UCSD-AML1 (cell line): Measurements from ENCODE around the gene HS3ST5.
"Not testable (repeated sequence)": the region's sequence is repeated elsewhere in the genome, so short reads cannot be mapped to it uniquely, and the experiment has no call there.

ENCODE experiments used
- DNase-seq: peaks from one replicate; lab custom pipeline; 2025; ENCODE audit not compliant: unreplicated experiment; lab: John Stamatoyannopoulos, UW

HS3ST5 gene

GRCh38 chr6:114061741-114062140, 281.1 kb downstream of the HS3ST5 start:
- no peak for DNase-seq

DNA sequence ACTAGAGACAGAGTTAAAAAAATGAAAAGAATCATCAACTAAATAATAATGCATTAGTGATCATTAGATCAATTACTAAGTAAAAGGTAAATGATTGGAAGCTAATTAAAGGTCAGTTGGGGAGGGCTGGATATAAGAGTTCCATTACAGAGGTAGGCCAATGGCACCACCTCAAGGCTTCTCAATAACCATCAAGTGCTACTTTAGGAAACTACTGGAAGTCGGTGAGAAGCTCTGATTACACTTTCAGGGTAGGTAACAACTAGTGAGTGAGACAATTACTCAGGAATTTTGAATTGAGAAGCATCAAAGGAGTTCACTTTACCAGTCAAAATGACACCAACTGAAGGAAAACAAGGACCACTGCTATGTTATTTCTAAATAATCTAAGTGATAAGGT, 281.7 kb downstream of the HS3ST5 start:
- DNase-seq = no peak

GRCh38 chr6:114058435-114058834, 284.4 kb downstream of the HS3ST5 start:
- no peak for DNase-seq

- DNase-seq = no peak
Observed at GRCh38 chr6:114055763-114056162, 287.1 kb downstream of the HS3ST5 start.

GRCh38 chr6:114055349-114055748, 287.5 kb downstream of the HS3ST5 start:
- DNase-seq = no peak

DNA sequence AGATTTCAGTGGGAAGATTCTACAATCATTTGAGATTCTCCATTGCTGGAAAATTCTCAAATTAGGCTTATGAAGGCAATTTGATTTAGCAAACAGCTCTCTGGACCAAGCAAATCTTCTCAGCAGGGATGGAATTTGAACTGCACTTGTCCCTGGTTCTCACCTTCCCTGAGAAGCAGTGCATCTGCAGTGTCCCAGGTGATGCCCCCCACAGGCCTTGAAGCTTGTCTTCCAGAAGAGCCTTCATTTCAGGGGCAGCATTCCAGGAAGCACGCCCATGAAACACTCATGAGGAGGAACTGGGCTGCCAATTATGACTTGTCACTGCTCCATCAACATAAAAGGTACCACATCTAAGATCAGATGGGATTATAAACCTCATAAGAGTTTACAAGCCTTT, 289.0 kb downstream of the HS3ST5 start:
- no peak for DNase-seq

GRCh38 chr6:114052141-114052540, 290.7 kb downstream of the HS3ST5 start:
- no peak for DNase-seq

DNA sequence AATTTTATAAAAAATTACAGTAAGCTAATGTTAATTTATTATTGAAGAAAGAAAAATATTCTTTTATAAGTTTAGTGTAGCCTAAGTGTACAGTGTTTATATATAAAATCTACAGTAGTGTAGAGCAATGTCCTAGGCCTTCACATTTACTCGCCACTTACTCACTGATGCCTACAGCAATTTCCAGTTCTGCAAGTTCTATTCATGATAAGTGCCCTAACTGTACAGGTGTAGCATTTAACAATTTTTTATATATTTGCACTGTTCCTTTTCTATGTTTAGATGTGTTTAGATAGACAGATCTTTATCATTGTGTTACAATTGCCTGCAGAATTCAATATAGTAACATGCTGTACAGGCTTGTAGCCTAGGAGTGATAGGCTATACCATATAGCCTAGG, 291.8 kb downstream of the HS3ST5 start:
- DNase-seq = no peak

- DNase-seq = no peak
Observed at GRCh38 chr6:114049367-114049966, 293.4 kb downstream of the HS3ST5 start.

DNA sequence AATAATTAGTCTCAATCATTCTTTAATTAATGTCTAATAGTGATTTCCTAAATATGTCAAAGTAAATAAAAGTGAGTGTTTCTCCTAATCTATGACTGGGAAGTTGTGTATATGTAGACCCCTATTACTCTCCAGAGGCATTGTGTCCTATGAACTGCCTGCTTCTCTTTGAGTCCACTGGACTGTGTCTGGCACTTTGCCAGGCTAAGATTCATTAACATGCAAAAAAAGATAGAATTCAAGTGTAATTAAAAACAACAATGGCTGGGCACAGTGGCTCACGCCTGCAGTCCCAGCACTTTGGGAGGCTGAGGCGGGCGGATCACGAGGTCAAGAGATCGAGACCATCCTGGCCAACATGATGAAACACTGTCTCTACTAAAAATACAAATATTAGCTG, 298.3 kb downstream of the HS3ST5 start:
- not testable (repeated sequence) for DNase-seq

DNA sequence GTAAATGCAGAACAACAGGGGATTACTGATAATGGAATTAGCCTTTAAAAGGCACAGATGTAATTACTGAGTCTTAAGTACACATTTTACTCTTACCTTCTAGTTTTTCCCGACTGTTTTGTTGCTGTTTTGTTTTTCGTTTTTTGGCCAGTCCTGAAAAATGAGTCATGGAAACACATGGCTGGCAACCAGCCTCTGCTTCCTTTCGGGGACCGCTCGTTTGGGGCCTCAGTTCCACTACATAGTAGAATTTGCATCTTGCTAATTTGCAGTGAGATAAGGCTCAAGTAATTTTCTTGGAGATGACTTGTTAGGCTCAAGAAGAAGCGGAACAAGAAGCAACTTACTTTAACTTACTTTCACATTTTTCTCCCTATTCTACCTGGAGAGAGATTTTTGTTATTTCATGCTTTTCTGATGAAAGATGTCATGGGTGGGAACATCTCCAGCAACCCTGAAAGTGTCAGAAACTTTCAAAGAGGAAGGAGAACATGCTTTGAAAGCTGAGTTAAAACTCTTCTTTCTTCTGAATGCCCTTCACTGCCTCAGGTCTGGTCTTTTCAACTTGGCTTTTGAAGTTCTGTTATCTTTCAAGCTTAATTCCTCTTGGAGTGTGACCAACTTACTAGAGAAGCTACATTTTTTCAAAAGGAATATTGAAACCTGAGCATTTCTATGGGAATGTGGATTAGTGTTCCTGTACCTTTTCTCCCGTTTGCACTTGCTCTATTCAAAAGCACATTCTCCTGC, 300.4 kb downstream of the HS3ST5 start:
- DNase-seq = no peak

DNA sequence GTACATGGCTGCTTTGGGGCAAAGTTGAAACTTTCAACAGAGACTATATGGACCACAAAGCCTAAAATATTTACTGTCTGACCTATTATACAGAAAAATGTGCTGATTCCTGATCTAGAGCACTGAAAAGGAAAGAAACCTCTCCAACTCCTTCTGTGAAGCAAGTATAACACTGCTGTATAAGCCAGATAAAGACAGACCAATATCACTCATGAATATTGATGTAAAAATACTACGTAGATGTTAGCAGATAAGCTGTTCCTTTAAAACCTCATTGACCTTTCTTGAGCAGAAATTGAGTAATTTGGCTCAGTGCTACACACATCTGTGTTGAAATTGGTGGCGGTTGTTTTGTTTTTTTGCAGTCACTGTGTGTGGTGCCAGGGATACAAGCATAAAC, 302.0 kb downstream of the HS3ST5 start:
- DNase-seq = no peak

DNA sequence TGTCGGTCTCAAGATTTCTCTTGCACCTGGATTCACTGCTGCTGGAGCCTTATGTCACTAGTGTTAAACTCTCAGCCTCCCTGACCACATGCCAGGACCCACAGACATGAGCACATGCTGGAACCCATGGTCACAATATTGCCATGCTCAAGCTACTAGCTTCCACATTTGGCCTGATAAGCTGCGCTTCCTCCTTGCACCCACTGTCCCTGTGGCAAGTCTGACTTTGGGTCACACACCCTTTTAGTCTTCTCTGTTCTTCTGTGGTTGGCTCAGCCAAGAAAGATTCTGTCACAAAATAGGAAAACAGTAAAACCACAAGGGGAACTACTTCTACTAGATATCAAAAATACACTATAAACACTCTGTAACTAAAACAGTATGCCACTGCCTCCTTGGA, 303.0 kb downstream of the HS3ST5 start:
- DNase-seq = no peak

DNA sequence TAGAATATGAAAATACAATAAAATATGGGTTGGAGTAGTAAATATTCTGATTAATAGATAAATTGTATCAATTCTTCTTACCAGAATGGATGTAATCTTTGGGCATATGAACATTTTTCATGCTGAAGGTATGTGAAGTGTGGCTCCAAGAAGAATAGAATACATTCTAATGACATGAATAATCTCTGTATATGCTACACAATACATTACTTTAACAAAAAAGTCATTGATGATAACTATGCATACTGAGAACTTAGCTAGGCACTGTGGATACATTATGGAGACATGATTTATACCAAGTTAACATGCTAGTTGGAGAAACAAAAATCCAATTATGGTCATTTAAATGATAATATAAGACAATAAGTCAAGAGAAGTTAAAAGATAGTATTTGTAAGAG, 309.2 kb downstream of the HS3ST5 start:
- no peak for DNase-seq

DNA sequence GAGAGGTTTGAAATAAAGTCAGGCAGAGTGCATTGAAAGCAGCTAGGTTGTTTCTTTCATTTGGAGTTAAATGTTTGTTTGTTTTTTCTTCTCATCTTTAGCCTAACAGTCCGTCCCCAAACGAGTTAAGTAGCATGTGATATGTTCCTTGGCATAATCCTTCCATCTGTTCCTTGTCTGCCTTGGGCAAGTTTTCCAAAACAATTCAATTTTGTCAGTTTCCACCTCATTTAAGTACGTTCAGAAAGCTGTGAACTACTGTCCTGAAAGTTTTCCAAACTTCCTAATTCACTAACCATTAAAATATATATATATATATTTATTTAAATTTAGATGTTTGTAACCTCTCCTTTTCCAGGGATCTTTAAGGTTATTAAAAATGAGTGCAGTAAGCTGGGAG, 310.1 kb downstream of the HS3ST5 start:
- DNase-seq = no peak

GRCh38 chr6:114030767-114031166, 312.1 kb downstream of the HS3ST5 start:
- DNase-seq = no peak

- DNase-seq = no peak
Observed at GRCh38 chr6:114024746-114025145, 318.1 kb downstream of the HS3ST5 start.

DNA sequence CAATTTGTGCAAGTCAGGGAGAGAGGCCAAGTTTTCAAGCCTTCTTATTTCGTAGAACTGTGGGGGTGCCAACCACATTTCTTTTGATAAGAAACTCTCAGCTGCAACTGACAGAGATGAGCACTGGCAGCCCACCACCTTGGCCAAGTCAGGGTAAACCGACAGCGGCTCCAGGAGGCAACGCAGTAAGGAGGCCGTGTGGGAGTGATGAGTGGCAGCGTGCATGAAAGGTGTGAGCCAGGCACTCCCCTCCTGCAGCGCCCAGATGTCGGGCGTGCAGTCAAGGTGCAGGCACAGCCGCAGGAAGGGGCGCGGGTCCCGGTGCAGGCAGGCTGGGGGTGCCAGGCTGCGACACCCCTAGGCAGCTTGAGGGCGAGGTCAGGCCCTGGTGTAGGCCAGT, 322.6 kb downstream of the HS3ST5 start:
- no peak for DNase-seq

GRCh38 chr6:114017146-114017545, 325.7 kb downstream of the HS3ST5 start:
- not testable (repeated sequence) for DNase-seq

- DNase-seq = not testable (repeated sequence)
Observed at GRCh38 chr6:114014106-114014505, 328.7 kb downstream of the HS3ST5 start.

DNA sequence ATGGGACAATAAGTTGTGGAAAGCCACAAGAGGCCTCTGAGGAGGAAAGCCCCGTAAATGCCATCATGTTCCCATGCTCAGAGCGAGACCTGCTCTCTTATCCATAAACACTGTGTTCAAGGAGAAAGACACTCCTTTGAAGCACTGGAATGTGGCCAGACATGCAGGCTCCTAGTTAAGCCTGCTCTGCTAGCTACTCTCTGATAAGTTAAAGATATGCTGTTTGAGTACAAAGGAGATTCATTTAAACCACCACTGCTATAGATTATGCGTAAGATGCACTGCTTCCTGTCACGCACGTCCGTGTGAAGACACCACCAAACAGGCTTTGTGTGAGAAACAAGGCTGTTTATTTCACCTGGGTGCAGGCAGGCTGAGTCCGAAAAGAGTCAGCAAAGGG, 331.3 kb downstream of the HS3ST5 start:
- DNase-seq = not testable (repeated sequence)

GRCh38 chr6:114010540-114010939, 332.3 kb downstream of the HS3ST5 start:
- no peak for DNase-seq

DNA sequence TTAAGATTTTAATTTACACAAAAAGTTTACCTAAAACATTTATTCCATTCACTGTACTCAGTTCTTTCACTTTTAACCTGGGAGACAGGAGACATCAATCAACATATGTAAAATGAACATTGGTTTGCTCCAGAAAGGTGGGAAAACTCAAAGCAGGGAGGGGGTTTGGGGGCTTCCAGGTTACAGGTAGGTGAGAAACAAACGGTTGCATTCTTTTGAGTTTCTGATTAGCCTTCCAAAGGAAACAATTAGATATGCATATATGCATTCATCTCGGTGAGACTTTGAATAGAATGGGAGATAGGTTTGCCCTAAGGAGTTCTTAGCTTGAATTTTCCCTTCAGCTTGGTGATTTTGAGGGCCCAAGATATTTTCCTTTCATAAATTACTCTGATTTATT, 333.6 kb downstream of the HS3ST5 start:
- no peak for DNase-seq
